GM23338 (cell line): ENCODE results near the gene OTULINL. TPM values are rescaled to one million over a fixed set of nuclear protein-coding genes. Genes with fewer than 3 reads are reported as not detected.

ENCODE experiments used
- ATAC-seq: fragments of 200-7000 bp; cut with Tn5 transposase; 3 replicates; pipeline ENCODE4 v1.9.1; 2020
- DNase-seq: peaks from one replicate; pipeline ENCODE4 v3.0.0-alpha.2; 2015; ENCODE audit warnings: low spot score
- H2AFZ ChIP-seq: fragments of 200-600 bp; sonication (generic); 2 replicates; pipeline ENCODE4 v1.8.0; 2016; ENCODE audit warnings: antibody characterized with exemption, mild to moderate bottlenecking, moderate library complexity
- H3F3A ChIP-seq: fragments of 200-600 bp; sonication (generic); replicated peaks from 2 replicates; pipeline ENCODE4 v1.8.0; 2017; ENCODE audit warnings: antibody characterized with exemption, mixed run types, low read depth
- H3K27ac ChIP-seq: fragments of 200-600 bp; sonication (generic); 2 replicates; pipeline ENCODE4 v1.6.1; 2016; ENCODE audit warnings: low read depth
- H3K27me3 ChIP-seq: fragments of 200-600 bp; sonication (generic); 2 replicates; pipeline ENCODE4 v1.8.0; 2016; ENCODE audit warnings: mild to moderate bottlenecking, mixed run types, moderate library complexity; ENCODE audit not compliant: insufficient read depth
- H3K36me3 ChIP-seq: fragments of 200-600 bp; sonication (generic); 2 replicates; pipeline ENCODE4 v1.8.0; 2016; ENCODE audit warnings: mild to moderate bottlenecking; ENCODE audit not compliant: insufficient read depth
- H3K4me1 ChIP-seq: fragments of 200-600 bp; sonication (generic); 2 replicates; pipeline ENCODE4 v1.8.0; 2016; ENCODE audit warnings: mild to moderate bottlenecking, moderate library complexity; ENCODE audit not compliant: insufficient read depth
- H3K4me2 ChIP-seq: fragments of 200-600 bp; sonication (generic); 2 replicates; pipeline ENCODE4 v1.7.1; 2017; ENCODE audit warnings: mixed run types
- H3K4me3 ChIP-seq: fragments of 200-600 bp; sonication (generic); 2 replicates; pipeline ENCODE4 v1.6.1; 2016; ENCODE audit warnings: mixed run types
- H3K79me2 ChIP-seq: fragments of 200-600 bp; sonication (generic); replicated peaks from 2 replicates; pipeline ENCODE4 v1.8.0; 2017; ENCODE audit warnings: mild to moderate bottlenecking; ENCODE audit not compliant: insufficient read depth
- H3K9me2 ChIP-seq: fragments of 200-600 bp; sonication (generic); 2 replicates; pipeline ENCODE4 v1.8.0; 2017; ENCODE audit not compliant: insufficient read depth
- H4K20me1 ChIP-seq: fragments of 200-600 bp; sonication (generic); replicated peaks from 2 replicates; pipeline ENCODE4 v1.8.0; 2017; ENCODE audit warnings: mild to moderate bottlenecking; ENCODE audit not compliant: insufficient read depth
- H3K27ac Mint-ChIP-seq: 2 replicates; pipeline ENCODE4 v1.8.0; 2020; ENCODE audit warnings: inconsistent platforms, mild to moderate bottlenecking, moderate library complexity, mixed read lengths
- H3K27me3 Mint-ChIP-seq: 3 replicates; pipeline ENCODE4 v1.8.0; 2022; ENCODE audit warnings: low read depth, mild to moderate bottlenecking, moderate library complexity, mixed read lengths, inconsistent platforms; ENCODE audit not compliant: insufficient read depth, poor library complexity
- H3K36me3 Mint-ChIP-seq: 3 replicates; pipeline ENCODE4 v1.8.0; 2021; ENCODE audit warnings: low read depth, mild to moderate bottlenecking, inconsistent platforms, moderate library complexity, mixed read lengths
- H3K4me1 Mint-ChIP-seq: 3 replicates; pipeline ENCODE4 v1.8.0; 2020; ENCODE audit warnings: mild to moderate bottlenecking, inconsistent platforms, mixed read lengths
- H3K4me3 Mint-ChIP-seq: 3 replicates; pipeline ENCODE4 v1.8.0; 2021; ENCODE audit warnings: moderate library complexity, mild to moderate bottlenecking, inconsistent platforms, mixed read lengths
- H3K9me3 Mint-ChIP-seq: 3 replicates; pipeline ENCODE4 v1.8.0; 2020; ENCODE audit warnings: moderate library complexity, mild to moderate bottlenecking, inconsistent platforms, mixed read lengths
- CREB1 ChIP-seq: fragments of 250-450 bp; sonication (Bioruptor Pico); IDR thresholded peaks from 2 replicates; pipeline ENCODE4 v1.5.0; 2020; ENCODE audit warnings: low read depth, mild to moderate bottlenecking, moderate library complexity
- EZH2 ChIP-seq: fragments of 200-600 bp; sonication (generic); IDR thresholded peaks from one replicate; pipeline ENCODE4 v1.8.0; 2017; ENCODE audit warnings: antibody characterized with exemption, mild to moderate bottlenecking, low read depth; ENCODE audit not compliant: unreplicated experiment
- EZH2phosphoT487 ChIP-seq: fragments of 200-600 bp; sonication (generic); IDR thresholded peaks from one replicate; pipeline ENCODE4 v1.8.1; 2018; ENCODE audit warnings: antibody characterized with exemption; ENCODE audit not compliant: unreplicated experiment
- JUNB ChIP-seq: IDR thresholded peaks from one replicate; pipeline ENCODE4 v1.6.1; 2016; ENCODE audit warnings: antibody characterized with exemption; ENCODE audit not compliant: unreplicated experiment
- NANOG ChIP-seq: IDR thresholded peaks from 2 replicates; pipeline ENCODE4 v1.6.1; 2016; ENCODE audit warnings: antibody characterized with exemption, borderline replicate concordance
- POLR2AphosphoS5 ChIP-seq: IDR thresholded peaks from 2 replicates; pipeline ENCODE4 v1.6.1; 2016; ENCODE audit warnings: antibody characterized with exemption, low read depth
- REST ChIP-seq: IDR thresholded peaks from one replicate; pipeline ENCODE4 v1.6.1; 2018; ENCODE audit warnings: antibody characterized with exemption; ENCODE audit not compliant: unreplicated experiment
- STAT1 ChIP-seq: IDR thresholded peaks from one replicate; pipeline ENCODE4 v1.6.1; 2016; ENCODE audit warnings: antibody characterized with exemption; ENCODE audit not compliant: unreplicated experiment
- ZNF114 ChIP-seq: fragments of 250-450 bp; sonication (Bioruptor Pico); IDR thresholded peaks from 2 replicates; pipeline ENCODE4 v1.5.0; 2020; ENCODE audit warnings: mild to moderate bottlenecking, moderate library complexity
- ZNF331 ChIP-seq: fragments of 250-450 bp; sonication (Bioruptor Pico); IDR thresholded peaks from 2 replicates; pipeline ENCODE4 v1.5.0; 2020; ENCODE audit warnings: low read depth, mild to moderate bottlenecking, moderate library complexity
- polyA plus RNA-seq: library from polyadenylated mRNA; unstranded; fragments of >200 nt; fragmentation: Nextera tagmentation; extraction: Ambion mirVana; gene quantifications from 2 replicates; pipeline ENCODE4 v1.2.1, GENCODE V29; 2016
- total RNA-seq: library from RNA; depleted of rRNA; stranded (reverse); fragments of >200 nt; shearing (Covaris generic); gene quantifications from 2 replicates; pipeline ENCODE4 v1.2.3, GENCODE V29; 2014
- TF ChIP-seq, protein P1 (sequence below), 2 experiments: fragments of 200-600 bp in 1 of 2; sonication (generic) in 1 of 2; conservative IDR thresholded peaks; 2 replicates each; pipeline versions ENCODE4 v1.5.1 to v1.6.1; 2016 to 2017; ENCODE audit warnings: antibody characterized with exemption in 2 of 2, low read depth in 2 of 2, mild to moderate bottlenecking in 2 of 2, moderate library complexity in 1 of 2
- TF ChIP-seq, protein P2 (sequence below): fragments of 250-450 bp; sonication (Bioruptor Pico); IDR thresholded peaks from 2 replicates; pipeline ENCODE4 v1.5.0; 2020; ENCODE audit warnings: mild to moderate bottlenecking, moderate library complexity
- TF ChIP-seq, protein P3 (sequence below): IDR thresholded peaks from 2 replicates; pipeline ENCODE4 v1.6.1; 2016; ENCODE audit warnings: antibody characterized with exemption

The OTULINL gene
- total and polyA plus RNA-seq, 2 experiments from 2014 or later, result 6.3 to 7.6 TPM

DNA sequence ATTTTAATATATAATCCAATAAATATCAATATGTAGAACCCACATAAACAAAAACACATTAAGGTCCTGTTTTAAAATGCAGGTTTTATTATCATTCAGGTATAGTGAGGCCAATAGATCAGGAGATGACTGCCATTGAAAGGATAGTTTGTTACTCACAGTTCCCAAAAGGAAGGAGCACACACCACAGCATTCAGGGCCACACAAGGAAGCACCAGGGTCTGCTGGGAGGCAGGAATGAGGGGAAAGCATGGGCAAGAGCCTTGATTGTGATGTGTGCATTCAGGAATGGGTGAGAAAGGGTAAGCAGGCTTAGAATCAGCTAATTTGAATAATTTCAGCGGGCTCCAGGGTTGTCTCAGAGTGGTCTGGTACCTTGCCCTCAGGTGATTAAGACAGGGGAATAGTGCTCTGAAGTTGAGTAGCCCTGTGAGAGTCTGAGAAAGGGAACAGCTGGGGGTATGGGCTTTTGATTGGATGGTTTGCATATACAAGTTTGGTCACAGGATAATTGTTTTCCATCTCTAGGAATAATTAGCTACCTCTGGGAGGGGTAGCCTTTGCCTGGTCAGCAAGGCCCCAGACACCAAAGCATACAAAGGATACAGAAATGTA lies 63.1 kb downstream of the OTULINL start:
- H3K27ac ChIP-seq, result no peak overlapping the region
- H3K27me3 ChIP-seq, result no peaks in the 10 kb centered on the region
- H3K9me2 ChIP-seq, result no peaks in the 10 kb centered on the region
- peak; percentile 80 for ATAC-seq
- Mint-ChIP-seq H3K36me3 (no peaks in the 10 kb centered on the region), H3K4me3 (no peak overlapping the region), H3K27ac (no peak overlapping the region), H3K9me3 (no peaks in the 10 kb centered on the region), H3K4me1 (peaks cover 10% of the 10 kb centered on the region; the same call in 2 of the 3 replicates), H3K27me3 (no peaks in the 10 kb centered on the region)
- no peak overlapping the region for H3K4me2 ChIP-seq
- no peaks in the 10 kb centered on the region for H3K79me2 ChIP-seq
- H3K36me3 ChIP-seq, result no peaks in the 10 kb centered on the region
- no peaks in the 10 kb centered on the region for H4K20me1 ChIP-seq
- H2AFZ ChIP-seq, result peak overlapping the region; percentile 49; the same call in 1 of the 2 replicates
- peak; percentile 11 for DNase-seq
- no peaks in the 10 kb centered on the region; the same call in 1 of the 2 replicates for H3K4me1 ChIP-seq
- H3K4me3 ChIP-seq, result no peak overlapping the region
- no peaks in the 10 kb centered on the region for H3F3A ChIP-seq
- TF ChIP-seq NANOG (no peak), EZH2 (no peak), CREB1 (CRISPR knock-in tag) (no peak), ZNF114 (no peak), POLR2AphosphoS5 (no peak), EZH2phosphoT487 (no peak), ZNF331 (CRISPR knock-in tag) (no peak), JUNB (no peak), STAT1 (no peak), REST (no peak)
- TF ChIP-seq, protein P1, sequence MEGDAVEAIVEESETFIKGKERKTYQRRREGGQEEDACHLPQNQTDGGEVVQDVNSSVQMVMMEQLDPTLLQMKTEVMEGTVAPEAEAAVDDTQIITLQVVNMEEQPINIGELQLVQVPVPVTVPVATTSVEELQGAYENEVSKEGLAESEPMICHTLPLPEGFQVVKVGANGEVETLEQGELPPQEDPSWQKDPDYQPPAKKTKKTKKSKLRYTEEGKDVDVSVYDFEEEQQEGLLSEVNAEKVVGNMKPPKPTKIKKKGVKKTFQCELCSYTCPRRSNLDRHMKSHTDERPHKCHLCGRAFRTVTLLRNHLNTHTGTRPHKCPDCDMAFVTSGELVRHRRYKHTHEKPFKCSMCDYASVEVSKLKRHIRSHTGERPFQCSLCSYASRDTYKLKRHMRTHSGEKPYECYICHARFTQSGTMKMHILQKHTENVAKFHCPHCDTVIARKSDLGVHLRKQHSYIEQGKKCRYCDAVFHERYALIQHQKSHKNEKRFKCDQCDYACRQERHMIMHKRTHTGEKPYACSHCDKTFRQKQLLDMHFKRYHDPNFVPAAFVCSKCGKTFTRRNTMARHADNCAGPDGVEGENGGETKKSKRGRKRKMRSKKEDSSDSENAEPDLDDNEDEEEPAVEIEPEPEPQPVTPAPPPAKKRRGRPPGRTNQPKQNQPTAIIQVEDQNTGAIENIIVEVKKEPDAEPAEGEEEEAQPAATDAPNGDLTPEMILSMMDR (conservative IDR thresholded peaks at IDR 0.05; ENCODE audit: low read depth in 2 of 2), result no peak
- TF ChIP-seq, protein P2, sequence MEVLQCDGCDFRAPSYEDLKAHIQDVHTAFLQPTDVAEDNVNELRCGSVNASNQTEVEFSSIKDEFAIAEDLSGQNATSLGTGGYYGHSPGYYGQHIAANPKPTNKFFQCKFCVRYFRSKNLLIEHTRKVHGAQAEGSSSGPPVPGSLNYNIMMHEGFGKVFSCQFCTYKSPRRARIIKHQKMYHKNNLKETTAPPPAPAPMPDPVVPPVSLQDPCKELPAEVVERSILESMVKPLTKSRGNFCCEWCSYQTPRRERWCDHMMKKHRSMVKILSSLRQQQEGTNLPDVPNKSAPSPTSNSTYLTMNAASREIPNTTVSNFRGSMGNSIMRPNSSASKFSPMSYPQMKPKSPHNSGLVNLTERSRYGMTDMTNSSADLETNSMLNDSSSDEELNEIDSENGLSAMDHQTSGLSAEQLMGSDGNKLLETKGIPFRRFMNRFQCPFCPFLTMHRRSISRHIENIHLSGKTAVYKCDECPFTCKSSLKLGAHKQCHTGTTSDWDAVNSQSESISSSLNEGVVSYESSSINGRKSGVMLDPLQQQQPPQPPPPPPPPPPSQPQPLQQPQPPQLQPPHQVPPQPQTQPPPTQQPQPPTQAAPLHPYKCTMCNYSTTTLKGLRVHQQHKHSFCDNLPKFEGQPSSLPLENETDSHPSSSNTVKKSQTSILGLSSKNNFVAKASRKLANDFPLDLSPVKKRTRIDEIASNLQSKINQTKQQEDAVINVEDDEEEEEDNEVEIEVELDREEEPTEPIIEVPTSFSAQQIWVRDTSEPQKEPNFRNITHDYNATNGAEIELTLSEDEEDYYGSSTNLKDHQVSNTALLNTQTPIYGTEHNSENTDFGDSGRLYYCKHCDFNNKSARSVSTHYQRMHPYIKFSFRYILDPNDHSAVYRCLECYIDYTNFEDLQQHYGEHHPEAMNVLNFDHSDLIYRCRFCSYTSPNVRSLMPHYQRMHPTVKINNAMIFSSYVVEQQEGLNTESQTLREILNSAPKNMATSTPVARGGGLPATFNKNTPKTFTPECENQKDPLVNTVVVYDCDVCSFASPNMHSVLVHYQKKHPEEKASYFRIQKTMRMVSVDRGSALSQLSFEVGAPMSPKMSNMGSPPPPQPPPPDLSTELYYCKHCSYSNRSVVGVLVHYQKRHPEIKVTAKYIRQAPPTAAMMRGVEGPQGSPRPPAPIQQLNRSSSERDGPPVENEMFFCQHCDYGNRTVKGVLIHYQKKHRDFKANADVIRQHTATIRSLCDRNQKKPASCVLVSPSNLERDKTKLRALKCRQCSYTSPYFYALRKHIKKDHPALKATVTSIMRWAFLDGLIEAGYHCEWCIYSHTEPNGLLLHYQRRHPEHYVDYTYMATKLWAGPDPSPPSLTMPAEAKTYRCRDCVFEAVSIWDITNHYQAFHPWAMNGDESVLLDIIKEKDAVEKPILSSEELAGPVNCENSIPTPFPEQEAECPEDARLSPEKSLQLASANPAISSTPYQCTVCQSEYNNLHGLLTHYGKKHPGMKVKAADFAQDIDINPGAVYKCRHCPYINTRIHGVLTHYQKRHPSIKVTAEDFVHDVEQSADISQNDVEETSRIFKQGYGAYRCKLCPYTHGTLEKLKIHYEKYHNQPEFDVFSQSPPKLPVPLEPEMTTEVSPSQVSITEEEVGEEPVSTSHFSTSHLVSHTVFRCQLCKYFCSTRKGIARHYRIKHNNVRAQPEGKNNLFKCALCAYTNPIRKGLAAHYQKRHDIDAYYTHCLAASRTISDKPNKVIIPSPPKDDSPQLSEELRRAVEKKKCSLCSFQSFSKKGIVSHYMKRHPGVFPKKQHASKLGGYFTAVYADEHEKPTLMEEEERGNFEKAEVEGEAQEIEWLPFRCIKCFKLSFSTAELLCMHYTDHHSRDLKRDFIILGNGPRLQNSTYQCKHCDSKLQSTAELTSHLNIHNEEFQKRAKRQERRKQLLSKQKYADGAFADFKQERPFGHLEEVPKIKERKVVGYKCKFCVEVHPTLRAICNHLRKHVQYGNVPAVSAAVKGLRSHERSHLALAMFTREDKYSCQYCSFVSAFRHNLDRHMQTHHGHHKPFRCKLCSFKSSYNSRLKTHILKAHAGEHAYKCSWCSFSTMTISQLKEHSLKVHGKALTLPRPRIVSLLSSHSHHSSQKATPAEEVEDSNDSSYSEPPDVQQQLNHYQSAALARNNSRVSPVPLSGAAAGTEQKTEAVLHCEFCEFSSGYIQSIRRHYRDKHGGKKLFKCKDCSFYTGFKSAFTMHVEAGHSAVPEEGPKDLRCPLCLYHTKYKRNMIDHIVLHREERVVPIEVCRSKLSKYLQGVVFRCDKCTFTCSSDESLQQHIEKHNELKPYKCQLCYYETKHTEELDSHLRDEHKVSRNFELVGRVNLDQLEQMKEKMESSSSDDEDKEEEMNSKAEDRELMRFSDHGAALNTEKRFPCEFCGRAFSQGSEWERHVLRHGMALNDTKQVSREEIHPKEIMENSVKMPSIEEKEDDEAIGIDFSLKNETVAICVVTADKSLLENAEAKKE (CRISPR knock-in tag), result no peak
- TF ChIP-seq, protein P3, sequence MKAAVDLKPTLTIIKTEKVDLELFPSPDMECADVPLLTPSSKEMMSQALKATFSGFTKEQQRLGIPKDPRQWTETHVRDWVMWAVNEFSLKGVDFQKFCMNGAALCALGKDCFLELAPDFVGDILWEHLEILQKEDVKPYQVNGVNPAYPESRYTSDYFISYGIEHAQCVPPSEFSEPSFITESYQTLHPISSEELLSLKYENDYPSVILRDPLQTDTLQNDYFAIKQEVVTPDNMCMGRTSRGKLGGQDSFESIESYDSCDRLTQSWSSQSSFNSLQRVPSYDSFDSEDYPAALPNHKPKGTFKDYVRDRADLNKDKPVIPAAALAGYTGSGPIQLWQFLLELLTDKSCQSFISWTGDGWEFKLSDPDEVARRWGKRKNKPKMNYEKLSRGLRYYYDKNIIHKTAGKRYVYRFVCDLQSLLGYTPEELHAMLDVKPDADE, result no peak
